ENCODE data around the gene PAK5.

GRCh38 chr20:9615766-9616454, 223.0 kb downstream of the PAK5 start:
- TF ChIP-seq EP300 (IDR thresholded peaks at IDR 0.05): no peak
- TF ChIP-seq POLR2A (IDR thresholded peaks at IDR 0.05): no peak
- no peak for TF ChIP-seq CTCF (IDR thresholded peaks at IDR 0.05)
